ENCODE measurements around the gene ORM2.

Gene ORM2

GRCh38 chr9:114296338-114296737, 33.3 kb upstream of the ORM2 start:
- DNase-seq, result no peak

- DNase-seq, result no peak
Measured at GRCh38 chr9:114299286-114300152, 30.1 kb upstream of the ORM2 start.

- no peak for DNase-seq
Measured at GRCh38 chr9:114300153-114300845, 29.4 kb upstream of the ORM2 start.

GRCh38 chr9:114300846-114301797, 28.5 kb upstream of the ORM2 start:
- DNase-seq, result no peak

GRCh38 chr9:114301798-114302565, 27.7 kb upstream of the ORM2 start:
- DNase-seq, result no peak

- no peak for DNase-seq
Measured at GRCh38 chr9:114302727-114303126, 26.9 kb upstream of the ORM2 start.

- DNase-seq, result no peak
Measured at GRCh38 chr9:114303571-114303970, 26.1 kb upstream of the ORM2 start.

- DNase-seq, result no peak
Measured at GRCh38 chr9:114303977-114304376, 25.7 kb upstream of the ORM2 start.

GRCh38 chr9:114304416-114305188, 25.1 kb upstream of the ORM2 start:
- DNase-seq, result no peak

- no peak for DNase-seq
Measured at GRCh38 chr9:114307899-114308267, 21.8 kb upstream of the ORM2 start.

- DNase-seq, result no peak
Measured at GRCh38 chr9:114308361-114308950, 21.2 kb upstream of the ORM2 start.

- no peak for DNase-seq
Measured at GRCh38 chr9:114309096-114309495, 20.6 kb upstream of the ORM2 start.

GRCh38 chr9:114310471-114311450, 18.9 kb upstream of the ORM2 start:
- DNase-seq, result no peak

GRCh38 chr9:114311571-114312512, 17.8 kb upstream of the ORM2 start:
- no peak for DNase-seq

- no peak for DNase-seq
Measured at GRCh38 chr9:114312513-114312875, 17.2 kb upstream of the ORM2 start.

- DNase-seq, result no peak
Measured at GRCh38 chr9:114313186-114313585, 16.5 kb upstream of the ORM2 start.

- DNase-seq, result no peak
Measured at GRCh38 chr9:114314256-114314867, 15.3 kb upstream of the ORM2 start.

All from amniotic stem cell (primary cell).